Coronary artery (tissue), 2 donors: ENCODE measurements around the gene REV3L.

ENCODE experiments used
- DNase-seq: peaks from one replicate; pipeline ENCODE4 v3.0.0-alpha.2; 2017; ENCODE audit warnings: low spot score
- H3K27ac ChIP-seq, 2 donors: fragments of 200-600 bp; sonication (generic); one replicate each; pipeline ENCODE4 v1.5.1; 2016 to 2019
- H3K4me3 ChIP-seq: fragments of 200-600 bp; sonication (generic); 2 replicates; pipeline ENCODE4 v1.5.1; 2016; ENCODE audit warnings: mild to moderate bottlenecking, moderate library complexity
- TF ChIP-seq, protein P1 (sequence below): fragments of 200-600 bp; sonication (generic); IDR thresholded peaks from one replicate; pipeline ENCODE4 v1.5.1; 2019; ENCODE audit warnings: antibody characterized with exemption

Gene REV3L

DNA sequence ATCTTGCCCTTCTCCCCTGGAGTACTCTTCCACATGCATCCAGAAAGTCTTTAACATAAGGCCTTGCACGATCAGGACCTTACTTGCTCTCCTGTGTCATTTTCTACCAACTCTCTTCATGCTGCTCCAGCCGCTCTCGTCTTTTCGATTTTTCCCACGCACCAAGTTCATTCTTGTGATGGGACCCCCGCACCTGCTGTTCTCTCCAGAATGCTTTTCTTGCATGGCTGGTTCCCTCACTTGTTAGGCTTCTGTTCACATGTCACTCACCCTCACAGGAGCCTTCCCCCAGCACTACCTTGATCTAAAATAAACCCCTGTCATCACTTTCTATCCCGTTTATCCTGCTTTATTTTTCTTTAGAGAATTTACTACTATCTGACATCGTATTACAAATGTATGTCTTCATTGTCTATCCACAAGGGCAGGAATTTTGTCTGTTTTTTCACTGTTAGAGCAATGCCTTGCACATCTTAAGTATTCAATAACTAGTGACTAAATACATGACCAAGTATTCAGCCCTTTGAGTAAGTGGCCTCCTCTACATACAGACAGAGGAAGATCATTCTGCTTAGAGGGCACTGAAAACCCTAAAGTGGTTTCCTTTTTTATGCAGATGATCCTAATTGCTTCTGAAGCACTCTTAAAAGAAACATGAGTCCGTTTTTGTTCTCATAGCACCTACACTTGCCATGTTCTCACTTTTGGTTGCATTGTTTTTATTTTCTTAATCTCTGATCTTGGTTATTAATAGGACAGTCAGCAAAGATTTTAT is 228.8 kb downstream of the REV3L start:
- Histone ChIP-seq H3K4me3 (no peak overlapping the region), H3K27ac (no peak overlapping the region)
- TF ChIP-seq, protein P1, sequence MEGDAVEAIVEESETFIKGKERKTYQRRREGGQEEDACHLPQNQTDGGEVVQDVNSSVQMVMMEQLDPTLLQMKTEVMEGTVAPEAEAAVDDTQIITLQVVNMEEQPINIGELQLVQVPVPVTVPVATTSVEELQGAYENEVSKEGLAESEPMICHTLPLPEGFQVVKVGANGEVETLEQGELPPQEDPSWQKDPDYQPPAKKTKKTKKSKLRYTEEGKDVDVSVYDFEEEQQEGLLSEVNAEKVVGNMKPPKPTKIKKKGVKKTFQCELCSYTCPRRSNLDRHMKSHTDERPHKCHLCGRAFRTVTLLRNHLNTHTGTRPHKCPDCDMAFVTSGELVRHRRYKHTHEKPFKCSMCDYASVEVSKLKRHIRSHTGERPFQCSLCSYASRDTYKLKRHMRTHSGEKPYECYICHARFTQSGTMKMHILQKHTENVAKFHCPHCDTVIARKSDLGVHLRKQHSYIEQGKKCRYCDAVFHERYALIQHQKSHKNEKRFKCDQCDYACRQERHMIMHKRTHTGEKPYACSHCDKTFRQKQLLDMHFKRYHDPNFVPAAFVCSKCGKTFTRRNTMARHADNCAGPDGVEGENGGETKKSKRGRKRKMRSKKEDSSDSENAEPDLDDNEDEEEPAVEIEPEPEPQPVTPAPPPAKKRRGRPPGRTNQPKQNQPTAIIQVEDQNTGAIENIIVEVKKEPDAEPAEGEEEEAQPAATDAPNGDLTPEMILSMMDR: no peak
- DNase-seq: no peak

DNA sequence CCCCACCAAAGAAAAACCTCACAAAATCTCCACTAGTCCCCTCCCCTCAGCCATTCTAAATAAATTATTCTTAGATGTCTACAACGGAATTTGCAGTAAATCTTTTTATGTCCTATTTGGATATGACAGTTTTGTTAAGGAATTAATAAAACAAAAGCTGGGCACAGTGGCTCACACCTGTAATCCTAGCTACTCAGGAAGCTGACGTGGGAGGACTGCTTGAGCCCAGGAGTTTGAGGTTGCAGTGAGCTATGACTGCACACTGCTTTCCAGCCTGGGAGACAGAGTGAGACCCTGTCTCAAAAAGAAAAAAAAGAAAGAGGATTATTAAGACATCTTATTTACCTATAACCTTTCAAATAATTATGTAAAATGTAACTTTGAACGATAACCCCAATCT is 230.3 kb downstream of the REV3L start:
- Histone ChIP-seq H3K27ac (no peak overlapping the region), H3K4me3 (no peak overlapping the region)
- DNase-seq: no peak
- TF ChIP-seq, protein P1: no peak

DNA sequence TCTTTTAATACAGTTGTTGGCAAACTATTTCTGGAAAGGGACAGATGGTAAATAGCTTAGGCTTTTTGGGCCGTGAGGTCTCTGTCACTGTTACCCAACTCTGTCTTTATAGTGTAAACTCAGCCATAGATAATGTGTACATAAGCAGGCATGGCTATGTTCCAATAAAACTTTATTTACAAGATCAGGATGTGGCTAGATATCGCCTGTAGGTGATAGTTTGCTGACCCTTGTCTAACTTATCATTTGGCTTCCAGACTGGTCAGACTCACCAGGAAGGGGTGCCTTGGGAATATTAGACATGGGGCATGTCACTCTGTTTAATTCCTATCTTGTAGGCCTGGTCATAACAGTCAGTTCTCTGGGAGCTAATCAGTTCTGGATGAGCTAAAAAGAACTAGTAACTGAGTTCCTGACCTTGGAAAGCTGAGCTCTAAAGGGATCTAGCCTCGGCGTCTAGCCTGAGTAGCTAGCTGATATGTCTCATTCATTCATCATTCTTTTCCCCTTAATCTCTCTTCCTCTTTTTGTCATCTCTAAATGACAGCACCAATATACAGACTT is 232.1 kb downstream of the REV3L start:
- DNase-seq: no peak
- TF ChIP-seq, protein P1: no peak
- H3K27ac ChIP-seq: no peak overlapping the region
- no peak overlapping the region for H3K4me3 ChIP-seq
